ENCODE data around the gene ABCF2.

ABCF2 gene

GRCh38 chr7:151254851-151255250 is 27.8 kb upstream of the ABCF2 start:
- H3K36me3 Mint-ChIP-seq (ENCODE audit: low read depth) = no peaks in the 10 kb centered on the region
- no peak overlapping the region for H3K27ac Mint-ChIP-seq
- H3K9me3 Mint-ChIP-seq = no peaks in the 10 kb centered on the region
- no peak for TF ChIP-seq CTCF (IDR thresholded peaks at IDR 0.05)
- H3K4me1 Mint-ChIP-seq = peaks cover 63% of the 10 kb centered on the region
- peaks cover 52% of the 10 kb centered on the region for H3K27me3 Mint-ChIP-seq (ENCODE audit: low read depth, poor library complexity)
- no peak overlapping the region for H3K4me3 Mint-ChIP-seq
- DNase-seq = no peak

GRCh38 chr7:151254316-151254715 is 27.3 kb upstream of the ABCF2 start:
- no peak for TF ChIP-seq CTCF (IDR thresholded peaks at IDR 0.05)
- DNase-seq = no peak
- Mint-ChIP-seq H3K4me3 (peak overlapping the region; percentile 53), H3K4me1 (peaks cover 68% of the 10 kb centered on the region), H3K27ac (no peak overlapping the region), H3K27me3 (ENCODE audit: low read depth, poor library complexity) (peaks cover 49% of the 10 kb centered on the region), H3K9me3 (no peaks in the 10 kb centered on the region), H3K36me3 (ENCODE audit: low read depth) (no peaks in the 10 kb centered on the region)

GRCh38 chr7:151252961-151253711 is 26.1 kb upstream of the ABCF2 start:
- peak overlapping the region; percentile 64 for H3K27ac Mint-ChIP-seq
- H3K9me3 Mint-ChIP-seq = no peaks in the 10 kb centered on the region
- H3K4me3 Mint-ChIP-seq = peak overlapping the region; percentile 88
- no peak for TF ChIP-seq CTCF (IDR thresholded peaks at IDR 0.05)
- no peaks in the 10 kb centered on the region for H3K36me3 Mint-ChIP-seq (ENCODE audit: low read depth)
- peaks cover 38% of the 10 kb centered on the region for H3K27me3 Mint-ChIP-seq (ENCODE audit: low read depth, poor library complexity)
- peaks cover 77% of the 10 kb centered on the region for H3K4me1 Mint-ChIP-seq
- peak; percentile 22 for DNase-seq

- H3K27me3 Mint-ChIP-seq (ENCODE audit: low read depth, poor library complexity) = peaks cover 31% of the 10 kb centered on the region
- no peaks in the 10 kb centered on the region for H3K36me3 Mint-ChIP-seq (ENCODE audit: low read depth)
- TF ChIP-seq CTCF (IDR thresholded peaks at IDR 0.05) = no peak
- H3K9me3 Mint-ChIP-seq = no peaks in the 10 kb centered on the region
- peak overlapping the region; percentile 100 for H3K27ac Mint-ChIP-seq
- peaks cover 82% of the 10 kb centered on the region for H3K4me1 Mint-ChIP-seq
- peak; percentile 35 for DNase-seq
- peak overlapping the region; percentile 88 for H3K4me3 Mint-ChIP-seq
Measured at GRCh38 chr7:151252561-151252835, 25.5 kb upstream of the ABCF2 start.

GRCh38 chr7:151251689-151252560 is 24.9 kb upstream of the ABCF2 start:
- peaks cover 86% of the 10 kb centered on the region for H3K4me1 Mint-ChIP-seq
- peak; percentile 85 for DNase-seq
- no peaks in the 10 kb centered on the region for H3K36me3 Mint-ChIP-seq (ENCODE audit: low read depth)
- H3K27ac Mint-ChIP-seq = peak overlapping the region; percentile 100
- peak overlapping the region; percentile 88 for H3K4me3 Mint-ChIP-seq
- peaks cover 25% of the 10 kb centered on the region for H3K27me3 Mint-ChIP-seq (ENCODE audit: low read depth, poor library complexity)
- TF ChIP-seq CTCF (IDR thresholded peaks at IDR 0.05) = no peak
- no peaks in the 10 kb centered on the region for H3K9me3 Mint-ChIP-seq

Data from nephron progenitor cell (in vitro differentiated cells).